KOPT-K1 (cell line): Measurements from ENCODE around the gene SEPTIN8.
A peak's percentile ranks its signal among the peaks of the same experiment; 100 is the strongest.

ENCODE experiments used
- H3K27ac ChIP-seq: fragments of 200-600 bp; sonication (generic); 2 replicates; pipeline ENCODE4 v1.5.1; 2016; ENCODE audit warnings: antibody characterized with exemption, mild to moderate bottlenecking, low read depth, low read length; ENCODE audit not compliant: poor library complexity, severe bottlenecking
- H3K36me3 ChIP-seq: fragments of 200-600 bp; sonication (generic); 2 replicates; pipeline ENCODE4 v1.5.1; 2017; ENCODE audit warnings: antibody characterized with exemption, mild to moderate bottlenecking, low read length, moderate library complexity; ENCODE audit not compliant: insufficient read depth
- H3K9me3 ChIP-seq: fragments of 200-600 bp; sonication (generic); 2 replicates; pipeline ENCODE4 v1.5.1; 2017; ENCODE audit warnings: antibody characterized with exemption, low read length, mild to moderate bottlenecking; ENCODE audit not compliant: insufficient read depth, poor library complexity, severe bottlenecking

Gene SEPTIN8, protein sequence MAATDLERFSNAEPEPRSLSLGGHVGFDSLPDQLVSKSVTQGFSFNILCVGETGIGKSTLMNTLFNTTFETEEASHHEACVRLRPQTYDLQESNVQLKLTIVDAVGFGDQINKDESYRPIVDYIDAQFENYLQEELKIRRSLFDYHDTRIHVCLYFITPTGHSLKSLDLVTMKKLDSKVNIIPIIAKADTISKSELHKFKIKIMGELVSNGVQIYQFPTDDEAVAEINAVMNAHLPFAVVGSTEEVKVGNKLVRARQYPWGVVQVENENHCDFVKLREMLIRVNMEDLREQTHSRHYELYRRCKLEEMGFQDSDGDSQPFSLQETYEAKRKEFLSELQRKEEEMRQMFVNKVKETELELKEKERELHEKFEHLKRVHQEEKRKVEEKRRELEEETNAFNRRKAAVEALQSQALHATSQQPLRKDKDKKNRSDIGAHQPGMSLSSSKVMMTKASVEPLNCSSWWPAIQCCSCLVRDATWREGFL

DNA sequence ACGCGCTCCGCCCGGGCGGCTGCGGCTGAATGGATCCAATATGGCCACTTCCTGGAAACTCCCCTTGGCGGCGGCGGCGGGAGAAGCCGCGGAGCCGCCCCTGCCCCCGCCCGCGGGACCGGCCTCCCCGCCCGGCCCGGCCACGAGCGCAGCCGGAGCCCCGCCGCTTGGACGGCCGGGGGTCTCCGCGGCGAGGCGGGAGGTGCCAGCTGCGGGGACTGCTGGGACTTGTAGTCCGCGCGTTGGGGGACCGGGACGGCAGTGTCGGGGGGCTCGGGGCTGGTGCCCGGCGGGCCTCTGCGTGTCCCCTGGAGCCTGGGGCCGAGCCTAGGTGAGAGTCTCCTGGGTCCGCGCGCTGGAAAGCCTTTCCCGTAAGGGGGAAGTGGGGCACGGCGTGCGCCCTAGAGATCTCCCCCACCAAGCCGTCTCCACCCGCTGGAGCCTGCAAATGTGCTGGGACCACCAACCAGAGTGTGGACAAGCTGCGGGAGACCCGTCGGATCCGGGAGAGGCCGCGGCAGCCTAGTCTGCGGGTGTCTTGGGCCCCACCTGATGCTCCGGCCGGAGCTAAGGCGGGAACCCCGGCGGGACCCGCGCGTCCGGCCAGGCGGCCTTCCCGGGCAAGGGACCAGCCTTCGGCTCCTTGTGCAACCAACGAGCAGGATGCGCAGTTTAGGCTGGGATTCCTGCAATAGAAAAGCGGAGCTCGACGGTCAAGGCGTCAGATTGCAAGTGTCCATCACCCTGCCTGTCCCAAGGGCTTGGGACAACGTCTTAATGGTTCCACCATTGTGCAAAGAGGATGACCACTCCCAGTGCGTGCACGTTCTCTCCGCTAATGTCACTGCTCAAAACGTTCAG, at the start of gene SEPTIN8:
TSS of gene SEPTIN8 (minus strand) at position 31 of the 861 bp plus-strand sequence. CDS start 102 bp downstream, outside the sequence.
- Histone ChIP-seq H3K9me3 (no peaks in the 10 kb centered on the region), H3K27ac (peak within 1 kb of the TSS; percentile 59), H3K36me3 (no peaks in the 10 kb centered on the region)

DNA sequence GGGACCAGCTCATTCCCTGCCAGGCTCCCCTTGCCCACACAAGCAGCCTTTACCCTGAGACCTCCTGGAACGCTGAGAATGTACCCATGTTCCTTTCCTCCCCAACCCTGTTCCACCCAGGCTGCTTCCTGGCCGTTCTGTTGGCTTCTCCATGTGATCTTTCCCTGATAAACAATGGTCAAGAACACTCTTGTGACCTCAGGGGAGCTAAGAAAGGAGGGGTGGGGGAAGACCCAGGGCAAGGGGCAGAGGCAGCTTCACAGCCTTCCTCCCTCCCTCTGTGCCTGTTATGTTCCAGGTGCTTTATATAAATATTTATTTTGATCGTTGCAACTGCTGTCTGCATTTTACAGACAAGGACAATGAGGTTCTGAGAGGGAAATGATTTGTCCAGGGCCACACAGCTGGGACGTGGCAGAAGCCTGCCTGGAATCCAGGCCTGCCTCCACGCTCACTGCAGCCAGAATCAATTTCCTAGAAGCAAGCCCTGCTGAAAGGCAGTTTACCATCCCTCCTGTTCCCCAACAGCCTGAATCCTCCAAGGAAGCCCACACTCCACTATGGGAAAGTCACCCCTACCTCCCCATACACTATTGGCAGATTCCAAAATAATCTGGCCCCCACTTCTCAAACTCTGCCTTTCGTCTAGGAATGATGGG, 49.5 kb upstream of the SEPTIN8 start:
- no peaks in the 10 kb centered on the region for H3K9me3 ChIP-seq
- H3K27ac ChIP-seq: no peak overlapping the region
- H3K36me3 ChIP-seq: no peaks in the 10 kb centered on the region

DNA sequence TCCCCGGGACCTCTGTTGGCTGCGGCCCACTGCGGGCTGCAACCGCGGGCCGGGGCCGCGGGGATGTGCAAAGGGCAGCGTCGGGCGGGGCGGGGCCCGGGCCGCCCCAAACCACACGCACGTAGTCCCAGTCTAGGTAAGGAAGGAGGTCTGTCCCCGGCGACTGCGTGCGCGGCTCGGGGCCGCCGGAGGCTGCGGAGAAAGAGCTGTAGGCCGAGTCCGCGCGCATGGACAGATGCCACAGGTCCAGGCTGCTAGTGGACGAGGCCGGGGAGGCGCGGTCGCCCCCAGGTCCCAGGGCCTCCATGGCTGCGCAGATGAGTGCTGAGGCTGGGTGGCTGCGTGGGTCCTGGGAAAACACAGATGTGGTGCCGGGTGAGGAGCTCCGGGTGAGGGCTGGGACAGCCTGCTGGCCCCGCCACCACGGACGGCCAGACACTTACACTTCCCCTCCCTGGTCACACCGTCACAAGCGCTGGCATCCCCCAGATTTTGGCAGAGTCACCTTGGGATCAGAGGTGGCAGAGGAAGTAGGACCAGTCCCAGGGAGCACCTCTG, 48.9 kb upstream of the SEPTIN8 start:
- Histone ChIP-seq H3K36me3 (no peaks in the 10 kb centered on the region), H3K9me3 (no peaks in the 10 kb centered on the region), H3K27ac (no peak overlapping the region)

DNA sequence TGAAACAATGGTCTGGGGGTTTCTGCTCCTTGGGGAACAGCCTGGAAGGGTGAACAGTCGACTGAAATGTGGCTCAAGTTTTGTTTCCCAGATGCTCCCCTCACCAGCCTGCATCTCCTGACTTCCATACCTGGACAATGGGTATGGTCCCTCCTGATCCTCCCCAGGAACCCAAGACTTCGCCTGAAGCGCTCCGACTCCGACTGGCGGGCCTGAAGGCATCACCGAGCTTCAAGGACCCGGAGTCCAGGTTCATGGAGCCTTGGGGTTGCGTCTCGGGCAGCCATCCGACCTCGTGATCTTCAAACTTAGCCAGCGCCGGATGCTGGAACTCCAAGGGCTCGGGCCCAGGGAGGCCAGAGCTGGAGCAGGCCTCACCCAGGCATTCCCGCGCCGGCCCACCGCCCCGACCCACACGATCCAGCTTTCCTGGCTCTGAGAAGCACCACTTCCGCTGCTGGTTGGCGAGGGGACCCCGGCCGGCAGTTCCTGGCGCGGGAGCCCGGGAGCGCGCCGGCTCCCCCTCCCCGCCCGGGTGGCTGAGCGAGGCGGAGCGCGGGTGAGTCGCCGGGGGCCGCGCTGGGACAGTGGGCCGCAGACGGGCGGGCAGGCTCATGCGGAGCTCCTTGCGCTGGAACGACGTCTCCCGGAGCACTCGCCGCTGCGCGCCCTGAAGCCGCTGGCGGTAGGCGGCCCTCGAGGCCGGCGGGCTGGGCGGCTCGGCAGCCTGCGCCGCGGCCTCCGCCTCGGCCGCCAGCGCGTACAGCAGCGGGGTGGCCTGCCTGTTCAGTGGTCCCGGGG, 48.2 kb upstream of the SEPTIN8 start:
- no peak overlapping the region for H3K27ac ChIP-seq
- no peaks in the 10 kb centered on the region for H3K36me3 ChIP-seq
- H3K9me3 ChIP-seq: no peaks in the 10 kb centered on the region

DNA sequence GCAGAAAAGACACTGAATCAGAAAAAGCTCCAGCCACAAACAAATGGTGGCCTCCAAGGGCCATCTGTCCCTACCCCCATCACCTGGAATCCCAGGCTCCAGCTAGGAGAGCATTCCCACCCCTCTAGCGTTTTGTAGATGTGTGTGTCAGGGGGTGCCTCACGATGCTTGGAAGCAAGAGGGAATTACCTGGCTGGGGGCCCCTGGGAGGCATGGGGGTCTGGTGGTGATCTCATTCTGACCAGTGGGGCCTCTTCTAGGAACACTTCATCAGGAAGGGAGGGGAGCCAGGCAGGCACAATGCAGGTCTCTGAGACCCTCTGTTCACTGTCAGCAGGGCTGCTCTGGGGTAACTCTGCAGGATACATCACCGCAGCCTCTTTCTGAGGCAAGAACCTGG, 47.4 kb upstream of the SEPTIN8 start:
- Histone ChIP-seq H3K27ac (no peak overlapping the region), H3K36me3 (no peaks in the 10 kb centered on the region)

DNA sequence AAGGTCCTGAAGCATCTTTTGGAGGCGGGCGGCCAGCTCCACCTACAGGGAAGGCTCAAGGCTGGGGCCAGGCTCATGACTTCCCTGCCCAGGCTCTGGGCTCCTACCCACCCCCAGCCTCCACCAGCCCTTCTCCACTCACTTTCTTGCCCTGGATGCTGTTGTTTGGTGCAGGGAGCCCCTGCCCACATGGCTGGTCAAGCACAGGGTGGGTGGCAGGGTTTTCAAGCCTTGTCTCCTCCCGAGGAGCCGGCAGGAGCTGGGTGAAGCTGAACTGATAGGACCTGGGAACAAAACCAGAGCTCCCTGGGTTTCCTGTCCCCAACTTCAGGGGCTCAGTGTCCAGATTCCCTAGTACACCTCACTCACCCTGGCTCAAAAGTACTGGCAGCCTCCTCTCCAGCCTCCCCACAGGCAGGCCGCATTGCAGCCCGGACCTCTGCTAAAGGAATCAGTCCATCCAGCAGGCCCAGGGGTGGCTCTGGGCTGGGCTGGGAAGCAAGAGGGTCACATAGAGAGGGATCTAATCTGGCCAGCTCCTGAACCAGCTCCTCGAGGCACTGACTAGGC, 46.5 kb upstream of the SEPTIN8 start:
- Histone ChIP-seq H3K27ac (no peak overlapping the region), H3K9me3 (no peaks in the 10 kb centered on the region), H3K36me3 (no peaks in the 10 kb centered on the region)

More for the DNA sequence above, 47.4 kb upstream of the SEPTIN8 start:
- H3K9me3 ChIP-seq: no peaks in the 10 kb centered on the region

DNA sequence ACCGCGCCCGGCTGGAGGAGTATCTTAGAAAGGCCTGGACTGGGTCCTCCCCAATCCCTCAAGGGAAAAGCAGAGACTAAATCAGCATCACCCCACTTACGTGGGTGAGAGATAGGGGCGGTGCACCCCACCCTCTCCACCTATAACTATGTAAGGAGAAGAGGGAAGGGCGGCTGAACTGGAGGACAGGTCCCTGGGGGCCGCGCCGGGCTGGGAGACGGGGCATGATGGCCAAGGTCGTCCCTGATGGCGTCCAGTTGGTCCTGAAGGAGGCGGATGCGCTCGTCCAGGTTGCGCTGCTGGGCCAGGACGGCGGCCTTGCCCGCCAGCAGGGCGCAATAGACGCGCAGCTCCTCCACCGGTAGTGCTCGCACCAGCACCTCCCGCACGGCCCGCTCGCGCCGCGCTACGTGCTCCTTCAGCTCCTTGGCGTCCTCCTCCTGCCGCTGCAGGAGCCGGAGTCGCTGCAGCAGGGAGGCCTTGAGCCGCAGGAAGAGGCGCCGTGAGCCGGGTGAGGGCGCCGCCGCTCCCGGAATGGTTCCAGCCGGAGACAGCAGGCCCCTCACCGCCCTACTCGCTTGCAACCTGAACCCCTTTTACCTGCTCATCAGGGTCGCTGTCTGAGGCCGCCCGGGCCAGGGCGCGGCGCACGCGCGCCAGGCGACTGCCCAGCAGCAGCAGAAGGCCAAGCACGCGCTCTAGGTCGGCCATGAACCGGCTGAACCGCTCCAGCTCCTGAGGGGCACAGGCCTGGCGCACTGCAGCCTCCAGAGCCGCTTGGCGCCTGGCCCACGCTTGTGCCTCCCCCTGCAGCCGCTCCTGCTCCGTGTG, 45.8 kb upstream of the SEPTIN8 start:
- no peaks in the 10 kb centered on the region for H3K36me3 ChIP-seq
- H3K9me3 ChIP-seq: no peaks in the 10 kb centered on the region
- no peak overlapping the region for H3K27ac ChIP-seq

DNA sequence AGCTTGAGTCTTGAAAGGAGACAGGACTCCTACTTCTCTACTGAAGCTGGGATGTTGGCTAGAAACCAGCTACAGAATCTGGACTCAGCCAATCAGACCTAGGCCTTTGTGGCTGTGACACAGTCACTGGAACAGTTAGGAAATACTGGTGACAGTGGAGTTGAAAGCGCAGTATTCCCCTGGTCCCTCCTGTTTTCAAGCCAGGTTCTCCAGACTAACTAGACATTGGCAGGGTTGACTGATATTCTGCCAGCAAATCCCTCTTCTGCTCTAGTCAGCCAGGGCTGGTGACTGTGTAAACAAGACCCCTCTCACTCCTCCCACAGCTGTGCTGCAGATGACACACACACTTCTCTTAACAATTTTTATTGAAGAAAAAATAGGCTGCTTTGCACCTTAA, 44.8 kb upstream of the SEPTIN8 start:
- no peak overlapping the region for H3K27ac ChIP-seq
- H3K9me3 ChIP-seq: no peaks in the 10 kb centered on the region
- no peaks in the 10 kb centered on the region for H3K36me3 ChIP-seq

DNA sequence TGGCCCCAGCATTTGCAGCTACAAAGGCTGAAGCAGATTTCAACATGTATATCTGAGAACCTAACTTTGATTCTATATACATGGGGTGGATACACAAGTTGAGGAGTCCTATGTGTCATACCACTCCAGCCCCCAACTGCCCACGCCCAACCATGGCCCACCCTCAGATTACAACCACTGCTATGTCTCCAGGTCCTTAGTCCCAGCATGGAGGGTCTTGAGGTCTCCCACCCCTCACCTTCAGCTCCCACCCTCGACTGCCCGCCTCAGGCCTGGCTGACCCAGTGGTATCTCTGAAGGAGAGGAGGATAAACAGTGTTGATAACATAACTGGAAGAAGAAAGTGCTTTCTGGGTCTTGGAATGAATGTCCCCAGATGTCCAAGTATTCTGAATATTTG, 44.3 kb upstream of the SEPTIN8 start:
- Histone ChIP-seq H3K27ac (no peak overlapping the region), H3K36me3 (no peaks in the 10 kb centered on the region), H3K9me3 (no peaks in the 10 kb centered on the region)

DNA sequence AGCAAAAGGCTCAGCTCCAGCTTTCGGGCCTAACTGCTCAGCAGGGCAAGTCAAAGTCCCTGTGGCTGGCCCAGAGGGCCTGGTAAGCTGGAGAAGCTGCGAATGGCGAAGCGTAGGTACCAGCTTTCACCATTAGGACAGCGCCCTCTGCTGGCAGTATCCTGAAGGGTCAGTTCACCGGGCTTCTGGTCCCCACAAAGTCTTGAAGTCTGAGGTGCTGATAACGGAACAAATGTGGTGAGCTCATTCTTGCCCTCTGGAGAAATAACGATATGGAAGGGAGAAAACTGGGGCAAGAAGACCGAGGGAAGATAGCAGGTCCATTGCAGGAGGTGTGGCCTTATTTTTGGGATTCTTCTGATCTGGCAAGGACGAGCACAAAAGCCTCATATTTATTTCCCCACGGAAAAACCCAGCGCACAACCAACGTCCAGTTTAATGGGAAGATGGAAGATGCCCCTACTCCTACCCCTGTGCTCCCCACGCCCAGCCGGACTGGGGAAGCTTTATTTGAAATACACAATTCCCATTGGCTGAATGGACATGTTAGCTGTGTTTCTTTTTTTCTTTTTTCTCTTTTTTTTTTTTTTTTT, 43.2 kb upstream of the SEPTIN8 start:
- H3K27ac ChIP-seq: no peak overlapping the region
- H3K9me3 ChIP-seq: no peaks in the 10 kb centered on the region
- H3K36me3 ChIP-seq: no peaks in the 10 kb centered on the region

DNA sequence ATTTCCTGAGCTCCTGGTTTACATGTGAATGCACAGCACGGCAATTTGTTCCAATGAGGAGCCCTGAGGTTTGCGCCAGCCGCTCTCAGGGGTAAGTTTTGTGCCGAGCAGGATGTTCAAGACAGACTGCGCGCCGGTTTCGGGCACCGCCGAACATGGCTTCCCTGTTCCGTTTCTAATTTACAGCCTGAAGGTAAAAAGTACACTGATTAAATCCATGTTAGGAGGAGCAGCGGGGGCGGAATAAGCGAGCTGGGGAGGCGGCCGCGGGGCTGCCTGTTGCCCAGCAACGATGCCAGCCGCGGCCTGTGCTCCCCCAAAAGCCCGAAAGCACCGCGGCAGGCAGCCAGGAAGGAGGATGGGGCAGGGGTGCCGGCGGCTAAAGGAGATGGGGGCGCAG, 42.4 kb upstream of the SEPTIN8 start:
- no peak overlapping the region for H3K27ac ChIP-seq
- H3K36me3 ChIP-seq: no peaks in the 10 kb centered on the region
- H3K9me3 ChIP-seq: no peaks in the 10 kb centered on the region

DNA sequence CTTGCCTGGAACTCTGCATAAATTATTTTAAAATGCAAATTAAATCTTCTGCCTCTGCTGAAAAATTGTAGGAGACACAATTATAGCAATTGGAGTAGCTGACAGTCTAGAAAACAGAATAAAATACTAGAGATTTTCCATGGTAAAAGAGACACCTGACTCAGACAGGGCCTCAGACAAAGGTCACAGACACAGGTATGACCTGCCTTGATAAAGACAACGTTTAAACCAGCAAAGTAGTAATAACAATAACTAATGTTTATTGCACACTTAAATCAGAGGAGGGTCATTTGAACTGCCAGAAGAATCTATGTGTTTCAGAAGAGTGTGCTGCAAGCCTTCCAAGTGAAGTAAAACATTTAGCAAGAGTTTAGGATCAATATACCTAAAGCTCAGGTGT, 40.0 kb upstream of the SEPTIN8 start:
- no peaks in the 10 kb centered on the region for H3K36me3 ChIP-seq
- H3K27ac ChIP-seq: no peak overlapping the region
- no peaks in the 10 kb centered on the region for H3K9me3 ChIP-seq

DNA sequence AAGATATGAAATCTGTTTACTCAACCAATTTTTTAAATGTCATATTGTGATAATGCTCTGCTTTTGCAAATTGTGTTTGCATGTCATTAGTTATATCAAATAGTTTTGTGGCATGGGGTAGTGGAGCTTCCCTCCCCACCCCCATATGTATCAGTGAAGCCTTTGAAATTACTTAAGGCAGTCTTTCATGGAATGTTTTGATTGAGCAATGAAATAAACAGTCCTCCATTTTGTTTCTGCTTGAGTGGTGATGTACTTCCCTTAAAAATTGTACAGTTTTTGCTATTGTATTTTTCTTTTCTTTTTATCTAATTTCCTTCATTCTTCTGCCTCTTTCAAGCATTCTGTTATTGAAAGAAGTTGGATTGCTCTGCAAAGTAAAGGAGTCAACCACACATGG, 39.5 kb upstream of the SEPTIN8 start:
- Histone ChIP-seq H3K9me3 (no peaks in the 10 kb centered on the region), H3K27ac (no peak overlapping the region), H3K36me3 (no peaks in the 10 kb centered on the region)
